Neural cell (in vitro differentiated cells): ENCODE measurements around the gene RIOK2. TPM values are rescaled to one million over a fixed set of nuclear protein-coding genes. Genes with fewer than 3 reads are reported as not detected.

Source experiments
- H2AFZ ChIP-seq: fragments of 200-600, 300-800 bp; sonication (generic), shearing (Covaris generic); 2 replicates; pipeline ENCODE4 v1.6.0; 2014; ENCODE audit warnings: low read depth, mild to moderate bottlenecking, antibody characterized with exemption, low read length, moderate library complexity
- H3F3A ChIP-seq: fragments of 200-600 bp; shearing (Covaris generic); 2 replicates; pipeline ENCODE4 v1.6.1; 2016; ENCODE audit warnings: mild to moderate bottlenecking, moderate library complexity, mixed read lengths, antibody characterized with exemption, low read length; ENCODE audit not compliant: insufficient read depth, poor library complexity, severe bottlenecking
- H3K27ac ChIP-seq: fragments of 200-600, 300-800 bp; sonication (generic), shearing (Covaris generic); 2 replicates; pipeline ENCODE4 v1.5.1; 2014; ENCODE audit warnings: mild to moderate bottlenecking, low read length, moderate library complexity
- H3K27me3 ChIP-seq: fragments of 300-800, 200-600 bp; sonication (generic), shearing (Covaris generic); 2 replicates; pipeline ENCODE4 v1.6.0; 2014; ENCODE audit warnings: mild to moderate bottlenecking, low read depth, low read length, moderate library complexity; ENCODE audit not compliant: insufficient read depth
- H3K36me3 ChIP-seq: fragments of 300-800, 200-600 bp; sonication (generic), shearing (Covaris generic); 2 replicates; pipeline ENCODE4 v1.5.1; 2014; ENCODE audit warnings: mild to moderate bottlenecking, antibody characterized with exemption, low read length, moderate library complexity; ENCODE audit not compliant: insufficient read depth
- H3K4me2 ChIP-seq: fragments of 300-800, 200-600 bp; sonication (generic), shearing (Covaris generic); 2 replicates; pipeline ENCODE4 v1.6.0; 2014; ENCODE audit warnings: mild to moderate bottlenecking, low read length
- H3K4me3 ChIP-seq: fragments of 300-800, 200-600 bp; sonication (generic), shearing (Covaris generic); 2 replicates; pipeline ENCODE4 v1.5.1; 2014; ENCODE audit warnings: mild to moderate bottlenecking, low read length, moderate library complexity
- H3K79me2 ChIP-seq: fragments of 200-600 bp; shearing (Covaris generic); replicated peaks from 2 replicates; pipeline ENCODE4 v1.6.0; 2014; ENCODE audit warnings: mild to moderate bottlenecking, low read length, moderate library complexity; ENCODE audit not compliant: insufficient read depth
- H3K9ac ChIP-seq: fragments of 300-800, 200-600 bp; sonication (generic), shearing (Covaris generic); 2 replicates; pipeline ENCODE4 v1.6.1; 2016; ENCODE audit warnings: mild to moderate bottlenecking, low read length, mixed read lengths
- H3K9me2 ChIP-seq: fragments of 200-600 bp; shearing (Covaris generic); 2 replicates; pipeline ENCODE4 v1.6.1; 2016; ENCODE audit warnings: mild to moderate bottlenecking, low read length, mixed read lengths; ENCODE audit not compliant: insufficient read depth
- H3K9me3 ChIP-seq: fragments of 200-600, 300-800 bp; sonication (generic), shearing (Covaris generic); 2 replicates; pipeline ENCODE4 v1.6.1; 2016; ENCODE audit warnings: mild to moderate bottlenecking, mixed run types, low read length, moderate library complexity, mixed read lengths
- H4K20me1 ChIP-seq: fragments of 200-600 bp; shearing (Covaris generic); 2 replicates; pipeline ENCODE4 v1.6.1; 2016; ENCODE audit warnings: mild to moderate bottlenecking, mixed run types; ENCODE audit not compliant: insufficient read depth
- EP300 ChIP-seq: fragments of 450-650 bp; conservative IDR thresholded peaks from 2 replicates; pipeline ENCODE4 v1.6.1; 2014; ENCODE audit warnings: antibody characterized with exemption, mild to moderate bottlenecking, moderate library complexity; ENCODE audit not compliant: poor library complexity, severe bottlenecking
- EZH2 ChIP-seq: fragments of 200-600, 300-800 bp; shearing (Covaris generic), sonication (generic); IDR thresholded peaks from 2 replicates; pipeline ENCODE4 v1.6.1; 2014; ENCODE audit warnings: antibody characterized with exemption, low read length, borderline replicate concordance, mild to moderate bottlenecking; ENCODE audit not compliant: insufficient read depth, poor library complexity, severe bottlenecking
- MXI1 ChIP-seq: fragments of 450-650 bp; conservative IDR thresholded peaks from 2 replicates; pipeline ENCODE4 v1.6.1; 2014; ENCODE audit warnings: antibody characterized with exemption, mild to moderate bottlenecking; ENCODE audit not compliant: poor library complexity, severe bottlenecking
- POLR2AphosphoS5 ChIP-seq: IDR thresholded peaks from 2 replicates; pipeline ENCODE4 v1.6.1; 2012
- RAD21 ChIP-seq: fragments of 450-650 bp; conservative IDR thresholded peaks from 2 replicates; pipeline ENCODE4 v1.6.1; 2014; ENCODE audit warnings: antibody characterized with exemption, mild to moderate bottlenecking, moderate library complexity
- SMC3 ChIP-seq: fragments of 450-650 bp; conservative IDR thresholded peaks from 2 replicates; pipeline ENCODE4 v1.6.1; 2014; ENCODE audit warnings: antibody characterized with exemption, mild to moderate bottlenecking, moderate library complexity; ENCODE audit not compliant: poor library complexity
- TAF1 ChIP-seq: IDR thresholded peaks from 2 replicates; pipeline ENCODE4 v1.6.1; 2012; ENCODE audit warnings: low read depth
- polyA plus RNA-seq: library from polyadenylated mRNA; depleted of rRNA; stranded (reverse); fragments of >200 nt; gene quantifications from 2 replicates; pipeline ENCODE4 v1.2.3, GENCODE V29; 2014
- small RNA-seq, 3 experiments: library from RNA; depleted of rRNA; stranded (forward); fragments of <200 nt; gene quantifications; one replicate each; pipeline ENCODE3, GENCODE V24; 2012

RIOK2 gene
- polyA plus RNA-seq, 1 donor from 2014 or later, result 17.4 TPM

GRCh38 chr5:97111004-97111403 lies 72.0 kb downstream of the RIOK2 start:
- Histone ChIP-seq H3K79me2 (no peaks in the 10 kb centered on the region), H2AFZ (no peak overlapping the region), H3K9ac (no peak overlapping the region), H3K9me3 (no peaks in the 10 kb centered on the region), H3F3A (no peaks in the 10 kb centered on the region), H3K4me3 (no peak overlapping the region), H3K4me2 (no peak overlapping the region), H4K20me1 (no peaks in the 10 kb centered on the region), H3K36me3 (no peaks in the 10 kb centered on the region), H3K9me2 (no peaks in the 10 kb centered on the region), H3K27me3 (no peaks in the 10 kb centered on the region), H3K27ac (no peak overlapping the region)
- no peak for TF ChIP-seq TAF1
- TF ChIP-seq POLR2AphosphoS5, result no peak
- no peak for TF ChIP-seq EZH2
- no peak for TF ChIP-seq EP300
- no peak for TF ChIP-seq MXI1
- no peak for TF ChIP-seq RAD21
- no peak for TF ChIP-seq SMC3

Small RNA genes lying within 50 kb of the gene (small RNA-seq; reads per million reads assigned to genes)
- gene RNU1-73P, result 0 reads per million in 3 experiments

Other genes starting within 250 kb of the RIOK2 start
- 23.0 and 25.6 TPM in 2 replicates for gene LNPEP, start 247.2 kb downstream of the RIOK2 start, polyA plus RNA-seq
- 1.1 and 1.9 TPM in 2 replicates for gene LIX1, start 40.6 kb downstream of the RIOK2 start, polyA plus RNA-seq